Mammary epithelial cell (primary cell): Measurements from ENCODE around the gene CDC73.

Experiments used
- EZH2 ChIP-seq: IDR thresholded peaks from 2 replicates; pipeline ENCODE4 v1.6.1; 2012; ENCODE audit warnings: low read length, inconsistent platforms, borderline replicate concordance
- TF ChIP-seq, protein P1 (sequence below), 2 donors: IDR thresholded peaks in 1 of 2; conservative IDR thresholded peaks in 1 of 2; 2 replicates each; pipeline ENCODE4 v1.5.1; 2011 to 2012; ENCODE audit warnings: inconsistent platforms in 2 of 2, low read length in 2 of 2, mild to moderate bottlenecking in 2 of 2, control low read depth in 1 of 2, low read depth in 1 of 2; ENCODE audit not compliant: insufficient read depth in 1 of 2; ENCODE audit errors: extremely low read depth in 1 of 2

DNA sequence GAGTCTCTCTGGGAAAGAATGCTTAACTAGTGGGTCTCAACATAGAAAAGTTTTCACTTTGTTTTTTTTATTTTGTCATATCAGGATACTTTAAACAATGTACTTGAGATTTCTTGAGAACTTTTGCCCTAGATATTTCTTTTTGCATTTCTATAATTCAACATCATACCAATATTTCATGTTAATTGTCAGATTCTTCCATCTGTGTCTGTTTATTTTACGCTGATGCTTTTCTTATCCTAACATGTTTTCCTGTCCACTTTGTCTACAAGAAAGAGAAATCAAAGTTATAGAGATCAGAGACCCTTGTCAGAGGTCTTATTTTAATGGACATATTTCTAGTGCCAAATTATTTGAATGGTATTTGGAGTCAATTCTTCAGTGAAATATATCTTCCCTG is 160.1 kb downstream of the CDC73 start:
- TF ChIP-seq, protein P1, sequence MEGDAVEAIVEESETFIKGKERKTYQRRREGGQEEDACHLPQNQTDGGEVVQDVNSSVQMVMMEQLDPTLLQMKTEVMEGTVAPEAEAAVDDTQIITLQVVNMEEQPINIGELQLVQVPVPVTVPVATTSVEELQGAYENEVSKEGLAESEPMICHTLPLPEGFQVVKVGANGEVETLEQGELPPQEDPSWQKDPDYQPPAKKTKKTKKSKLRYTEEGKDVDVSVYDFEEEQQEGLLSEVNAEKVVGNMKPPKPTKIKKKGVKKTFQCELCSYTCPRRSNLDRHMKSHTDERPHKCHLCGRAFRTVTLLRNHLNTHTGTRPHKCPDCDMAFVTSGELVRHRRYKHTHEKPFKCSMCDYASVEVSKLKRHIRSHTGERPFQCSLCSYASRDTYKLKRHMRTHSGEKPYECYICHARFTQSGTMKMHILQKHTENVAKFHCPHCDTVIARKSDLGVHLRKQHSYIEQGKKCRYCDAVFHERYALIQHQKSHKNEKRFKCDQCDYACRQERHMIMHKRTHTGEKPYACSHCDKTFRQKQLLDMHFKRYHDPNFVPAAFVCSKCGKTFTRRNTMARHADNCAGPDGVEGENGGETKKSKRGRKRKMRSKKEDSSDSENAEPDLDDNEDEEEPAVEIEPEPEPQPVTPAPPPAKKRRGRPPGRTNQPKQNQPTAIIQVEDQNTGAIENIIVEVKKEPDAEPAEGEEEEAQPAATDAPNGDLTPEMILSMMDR (conservative IDR thresholded peaks at IDR 0.05 in 1 of 2, IDR thresholded peaks at IDR 0.05 in 1 of 2; ENCODE audit: extremely low read depth in 1 of 2, insufficient read depth in 1 of 2, low read depth in 1 of 2, low read length in 2 of 2): no peak
- TF ChIP-seq EZH2: no peak
